ENCODE results near the gene PRR7. TPM values are rescaled to one million over a fixed set of nuclear protein-coding genes. Genes with fewer than 3 reads are reported as not detected.

PRR7 gene
- polyA plus RNA-seq, 3 donors, result 1.8 to 17.4 (median 2.1) TPM

GRCh38 chr5:177452688-177453638 lies 6.3 kb downstream of the PRR7 start:
- no peak overlapping the region for H3K9ac ChIP-seq (ENCODE audit: insufficient read depth, low read length, poor library complexity, severe bottlenecking)
- Mint-ChIP-seq H3K4me3 (peak overlapping the region; percentile 85 to 93), H3K36me3 (peaks cover 0 to 12% of the 10 kb centered on the region in 2 donors), H3K9me3 (peaks cover 0 to 9% (median 0%) of the 10 kb centered on the region in 7 donors), H3K27me3 (ENCODE audit: low read depth in 3 of 3) (peaks cover 46 to 67% (median 55%) of the 10 kb centered on the region in 3 donors), H3K4me1 (peaks cover 33% of the 10 kb centered on the region), H3K27ac (peak overlapping the region in 3 of 7 donors; percentile 50 to 83 (median 54))
- TF ChIP-seq CTCF (IDR thresholded peaks at IDR 0.05), result no peak
- no peak for DNase-seq
- peaks cover 17% of the 10 kb centered on the region for H4K20me1 ChIP-seq (ENCODE audit: insufficient read depth, low read length)
- no peaks in the 10 kb centered on the region for H3K9me3 ChIP-seq (replicated peaks in 1 of 2; ENCODE audit: control insufficient read depth in 1 of 2, insufficient read depth in 1 of 2, low read length in 2 of 2)
- no peak overlapping the region for H3K4me2 ChIP-seq (replicated peaks; ENCODE audit: extremely low read depth, low read length, poor library complexity, severe bottlenecking)
- H3K27ac ChIP-seq (ENCODE audit: low read depth in 1 of 2, low read length in 2 of 2), result no peak overlapping the region
- H3K4me3 ChIP-seq (replicated peaks in 1 of 3; ENCODE audit: low read depth in 2 of 3, low read length in 3 of 3), result no peak overlapping the region
- H3K79me2 ChIP-seq (ENCODE audit: insufficient read depth, low read length), result no peaks in the 10 kb centered on the region
- 90% methylated on average over 9 of the region's 17 CpGs for WGBS (ENCODE audit: insufficient coverage)
- peaks cover 44 to 52% of the 10 kb centered on the region in 2 donors for H3K4me1 ChIP-seq (ENCODE audit: control insufficient read depth in 1 of 2, insufficient read depth in 2 of 2, low read length in 2 of 2)
- H2AFZ ChIP-seq (ENCODE audit: insufficient read depth, low read depth, low read length, poor library complexity, severe bottlenecking), result no peak overlapping the region
- no peaks in the 10 kb centered on the region for H3K36me3 ChIP-seq (replicated peaks in 1 of 2; ENCODE audit: control insufficient read depth in 1 of 2, insufficient read depth in 2 of 2, low read length in 2 of 2)
- peaks cover 0 to 51% of the 10 kb centered on the region in 2 donors for H3K27me3 ChIP-seq (ENCODE audit: control insufficient read depth in 2 of 2, insufficient read depth in 2 of 2, low read length in 2 of 2)
- intact Hi-C loops (cut with micrococcal nuclease), result no loop called here

- H4K20me1 ChIP-seq (ENCODE audit: insufficient read depth, low read length), result peaks cover 9% of the 10 kb centered on the region
- H3K4me3 ChIP-seq (replicated peaks in 1 of 3; ENCODE audit: low read depth in 2 of 3, low read length in 3 of 3), result peak overlapping the region in 2 of 3 experiments; percentile 17 to 77
- TF ChIP-seq CTCF (IDR thresholded peaks at IDR 0.05), result no peak
- H2AFZ ChIP-seq (ENCODE audit: insufficient read depth, low read depth, low read length, poor library complexity, severe bottlenecking), result no peak overlapping the region
- intact Hi-C loops (cut with micrococcal nuclease), result loop anchor here (2.0 kb wide), 3 partner anchors 25 to 49 kb away; partner anchors contain the start of gene GRK6 (in 1 of the 2)
- H3K9me3 Mint-ChIP-seq, result peaks cover 0 to 9% (median 0%) of the 10 kb centered on the region in 7 donors
- peak overlapping the region in 1 of 2 donors; percentile 51 for H3K27ac ChIP-seq (ENCODE audit: low read depth in 1 of 2, low read length in 2 of 2)
- peak overlapping the region; percentile 69 for H3K9ac ChIP-seq (ENCODE audit: insufficient read depth, low read length, poor library complexity, severe bottlenecking)
- H3K36me3 Mint-ChIP-seq, result peaks cover 0 to 7% of the 10 kb centered on the region in 2 donors
- peaks cover 0 to 43% of the 10 kb centered on the region in 2 donors for H3K27me3 ChIP-seq (ENCODE audit: control insufficient read depth in 2 of 2, insufficient read depth in 2 of 2, low read length in 2 of 2)
- DNase-seq, result peak; percentile 41 to 67 (median 49)
- H3K27me3 Mint-ChIP-seq (ENCODE audit: low read depth in 3 of 3), result peaks cover 37 to 57% (median 47%) of the 10 kb centered on the region in 3 donors
- WGBS (ENCODE audit: insufficient coverage), result 2% methylated on average over 23 of the region's 31 CpGs
- no peaks in the 10 kb centered on the region for H3K79me2 ChIP-seq (ENCODE audit: insufficient read depth, low read length)
- peaks cover 25% of the 10 kb centered on the region for H3K4me1 Mint-ChIP-seq
- peaks cover 36 to 43% of the 10 kb centered on the region in 2 donors for H3K4me1 ChIP-seq (ENCODE audit: control insufficient read depth in 1 of 2, insufficient read depth in 2 of 2, low read length in 2 of 2)
- peak overlapping the region; percentile 85 to 93 for H3K4me3 Mint-ChIP-seq
- no peaks in the 10 kb centered on the region for H3K36me3 ChIP-seq (replicated peaks in 1 of 2; ENCODE audit: control insufficient read depth in 1 of 2, insufficient read depth in 2 of 2, low read length in 2 of 2)
- H3K4me2 ChIP-seq (replicated peaks; ENCODE audit: extremely low read depth, low read length, poor library complexity, severe bottlenecking), result peak overlapping the region; percentile 86
- H3K27ac Mint-ChIP-seq, result peak overlapping the region; percentile 37 to 88 (median 80)
- no peaks in the 10 kb centered on the region for H3K9me3 ChIP-seq (replicated peaks in 1 of 2; ENCODE audit: control insufficient read depth in 1 of 2, insufficient read depth in 1 of 2, low read length in 2 of 2)
Measured at GRCh38 chr5:177453852-177454396, 7.3 kb downstream of the PRR7 start.
